Stimulated activated CD8-positive, alpha-beta memory T cell treated with anti-CD3 and anti-CD28 coated beads, Interleukin-4, amount 100 ng/mL, for 1 hour (primary cell): ENCODE results near the gene LTBP1.
"Not testable (repeated sequence)": the region's sequence is repeated elsewhere in the genome, so short reads cannot be mapped to it uniquely, and the experiment has no call there.

Experiments
- DNase-seq, 2 donors: peaks; one replicate each; pipeline ENCODE4 v3.0.0-alpha.2; 2020; ENCODE audit warnings: low read depth in 2 of 2, low spot score in 1 of 2

LTBP1 gene

GRCh38 chr2:32960647-32961403 lies 14.1 kb downstream of the LTBP1 start:
- no peak for DNase-seq

- DNase-seq, result no peak
Observed at GRCh38 chr2:32962690-32963089, 15.9 kb downstream of the LTBP1 start.

GRCh38 chr2:32963941-32964340 lies 17.2 kb downstream of the LTBP1 start:
- DNase-seq, result no peak

- DNase-seq, result no peak
Observed at GRCh38 chr2:32965523-32966171, 18.9 kb downstream of the LTBP1 start.

- no peak for DNase-seq
Observed at GRCh38 chr2:32969444-32970162, 22.9 kb downstream of the LTBP1 start.

- DNase-seq, result not testable (repeated sequence)
Observed at GRCh38 chr2:32973772-32974171, 27.0 kb downstream of the LTBP1 start.

- no peak for DNase-seq
Observed at GRCh38 chr2:32976409-32977063, 29.8 kb downstream of the LTBP1 start.

GRCh38 chr2:32977228-32977758 lies 30.5 kb downstream of the LTBP1 start:
- DNase-seq, result no peak

- no peak for DNase-seq
Observed at GRCh38 chr2:32981612-32982011, 34.9 kb downstream of the LTBP1 start.

- not testable (repeated sequence) for DNase-seq
Observed at GRCh38 chr2:32983193-32983924, 36.6 kb downstream of the LTBP1 start.

- DNase-seq, result no peak
Observed at GRCh38 chr2:32986480-32986879, 39.7 kb downstream of the LTBP1 start.

- DNase-seq, result no peak
Observed at GRCh38 chr2:32988525-32988924, 41.8 kb downstream of the LTBP1 start.

GRCh38 chr2:32990556-32990955 lies 43.8 kb downstream of the LTBP1 start:
- no peak for DNase-seq

- DNase-seq, result no peak
Observed at GRCh38 chr2:32991091-32991845, 44.5 kb downstream of the LTBP1 start.

GRCh38 chr2:32993005-32993539 lies 46.3 kb downstream of the LTBP1 start:
- DNase-seq, result no peak

- no peak for DNase-seq
Observed at GRCh38 chr2:32997705-32998104, 51.0 kb downstream of the LTBP1 start.

GRCh38 chr2:33000986-33001385 lies 54.2 kb downstream of the LTBP1 start:
- DNase-seq, result no peak

- DNase-seq, result no peak
Observed at GRCh38 chr2:33001823-33002222, 55.1 kb downstream of the LTBP1 start.

- DNase-seq, result no peak
Observed at GRCh38 chr2:33002863-33003262, 56.1 kb downstream of the LTBP1 start.

- no peak for DNase-seq
Observed at GRCh38 chr2:33005057-33005456, 58.3 kb downstream of the LTBP1 start.
